ENCODE measurements around the gene MOCOS.

Gene MOCOS

DNA sequence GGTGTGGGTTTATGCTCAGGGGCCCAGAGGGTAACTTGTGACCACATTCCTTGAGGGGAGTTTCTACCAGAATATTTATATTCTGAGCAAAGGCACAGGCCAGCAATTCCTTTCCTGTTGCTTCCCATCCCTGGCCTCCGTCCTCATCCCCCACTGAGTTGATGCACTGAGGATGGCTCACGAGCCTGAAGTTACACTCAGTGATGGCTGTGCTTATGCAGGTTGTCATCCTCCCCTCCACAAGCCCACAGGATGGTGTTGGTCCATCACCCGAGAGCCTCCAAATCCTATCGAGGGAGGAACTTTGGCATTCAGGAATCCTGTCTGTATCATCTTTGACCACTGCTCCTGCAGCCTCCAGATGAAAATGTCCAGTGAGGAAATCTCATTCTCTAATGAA lies 81.9 kb downstream of the MOCOS start:
- DNase-seq (ENCODE audit: extremely low read depth in 1 of 2, low read depth in 1 of 2), result no peak

DNA sequence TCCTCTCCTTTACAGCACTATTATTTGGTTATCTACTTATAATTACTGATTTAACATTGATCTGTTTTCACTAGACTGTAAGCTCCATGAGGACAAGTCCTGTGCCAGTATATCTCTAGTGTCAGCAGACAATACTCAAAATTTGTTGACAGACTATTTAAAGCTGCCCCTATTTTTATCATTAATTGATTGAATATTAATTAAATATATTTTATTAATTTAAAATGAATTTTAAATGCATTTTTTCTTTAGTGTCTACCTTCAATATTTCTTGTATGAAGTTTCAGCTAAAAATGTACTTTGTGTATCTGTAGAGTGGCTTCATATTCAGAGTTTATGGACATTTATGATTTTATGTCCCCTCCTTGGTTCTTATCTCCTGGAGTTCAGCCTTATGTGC lies 83.9 kb downstream of the MOCOS start:
- DNase-seq (ENCODE audit: extremely low read depth in 1 of 2, low read depth in 1 of 2), result no peak

GRCh38 chr18:36273347-36273746 lies 86.0 kb downstream of the MOCOS start:
- no peak for DNase-seq (ENCODE audit: extremely low read depth in 1 of 2, low read depth in 1 of 2)

- DNase-seq (ENCODE audit: extremely low read depth in 1 of 2, low read depth in 1 of 2), result no peak
Measured at GRCh38 chr18:36274083-36274715, 86.9 kb downstream of the MOCOS start.

DNA sequence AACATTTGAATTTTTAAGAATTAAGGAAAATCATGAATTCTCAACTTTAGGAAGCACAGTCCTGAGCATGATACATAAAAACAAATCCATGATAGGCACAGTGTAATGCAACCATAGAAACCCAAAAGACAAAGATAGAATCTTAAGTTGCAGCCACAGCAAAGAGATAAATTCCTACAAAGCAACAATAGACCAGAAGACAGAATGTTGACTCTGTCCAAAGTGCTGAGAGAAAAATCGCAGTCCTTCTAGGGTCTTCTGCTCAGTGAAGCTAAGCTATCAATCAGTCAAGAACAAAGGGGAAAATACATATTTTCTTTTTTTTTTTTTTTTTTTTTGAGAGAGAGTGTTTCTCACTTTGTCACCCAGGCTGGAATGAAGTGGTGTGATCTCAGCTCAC lies 88.3 kb downstream of the MOCOS start:
- DNase-seq (ENCODE audit: extremely low read depth in 1 of 2, low read depth in 1 of 2), result no peak

DNA sequence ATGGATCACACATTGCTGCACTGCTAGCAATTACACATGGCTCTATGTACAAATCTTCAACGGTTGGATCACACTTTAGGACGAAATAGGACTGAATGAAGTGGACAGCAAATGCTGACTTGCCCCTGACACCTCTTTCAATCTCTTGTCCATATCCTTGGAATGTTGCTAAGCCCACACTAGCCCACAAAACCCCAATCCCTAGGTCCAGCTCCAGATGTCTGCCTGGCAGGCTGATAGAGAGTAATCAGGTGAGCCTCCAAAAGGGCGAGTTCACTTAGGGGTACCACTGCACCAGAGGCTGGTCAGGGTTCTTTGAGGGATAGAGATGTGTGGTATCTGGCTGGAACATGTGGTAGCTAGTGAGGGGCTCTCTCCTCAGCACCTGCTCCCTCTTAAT lies 91.7 kb downstream of the MOCOS start:
- DNase-seq (ENCODE audit: extremely low read depth in 1 of 2, low read depth in 1 of 2), result no peak

DNA sequence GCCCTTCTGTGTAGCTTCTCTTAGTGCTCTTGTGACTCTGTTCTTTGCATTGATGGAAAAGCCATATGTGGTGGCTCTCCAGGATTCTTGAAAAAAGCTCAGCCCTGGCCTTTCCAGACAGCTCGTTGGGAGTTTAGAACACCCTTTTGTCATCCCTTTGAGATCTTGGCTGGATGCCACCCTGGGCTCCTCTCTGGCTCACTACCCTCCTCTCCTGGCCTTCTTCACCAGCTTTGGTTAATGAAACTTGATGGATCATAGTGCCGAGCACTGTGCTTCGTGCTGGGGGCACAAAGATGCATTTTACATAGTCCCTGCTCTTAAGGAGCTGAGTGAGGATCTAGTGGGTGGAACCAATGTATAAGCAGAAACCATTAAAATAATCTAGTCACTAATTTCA lies 94.6 kb downstream of the MOCOS start:
- DNase-seq (ENCODE audit: extremely low read depth in 1 of 2, low read depth in 1 of 2), result no peak

GRCh38 chr18:36283448-36283847 lies 96.2 kb downstream of the MOCOS start:
- no peak for DNase-seq (ENCODE audit: extremely low read depth in 1 of 2, low read depth in 1 of 2)

- DNase-seq (ENCODE audit: extremely low read depth in 1 of 2, low read depth in 1 of 2), result no peak
Measured at GRCh38 chr18:36284268-36284667, 97.0 kb downstream of the MOCOS start.

DNA sequence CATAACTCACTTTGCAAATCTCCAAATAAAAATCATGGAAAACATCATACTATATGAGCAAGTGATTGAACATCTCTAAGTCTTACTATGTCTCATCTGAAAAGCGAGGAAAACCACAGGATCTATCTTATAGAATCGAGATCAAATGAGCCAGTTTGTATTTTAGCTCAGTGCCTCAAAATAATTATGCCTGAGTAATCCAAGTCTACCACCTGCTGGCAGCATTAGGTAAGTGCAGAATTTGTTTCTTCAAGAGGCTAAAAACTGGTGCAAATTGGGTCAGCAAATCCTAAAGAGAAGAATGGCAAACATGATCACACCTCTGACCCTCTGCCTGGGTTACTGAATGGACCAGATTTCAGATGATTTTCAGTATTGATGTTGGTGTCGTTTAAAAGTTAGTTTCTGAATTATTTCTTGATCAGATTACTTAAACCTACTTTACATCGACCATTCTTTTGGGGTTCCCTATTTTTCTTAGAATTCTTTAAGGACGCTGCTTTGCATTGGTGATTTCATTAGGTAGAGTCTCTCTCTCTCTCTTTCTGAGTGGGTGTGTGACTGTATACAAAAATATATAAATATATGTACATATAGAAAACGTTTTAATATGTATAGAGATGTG lies 97.5 kb downstream of the MOCOS start:
- DNase-seq (ENCODE audit: extremely low read depth in 1 of 2, low read depth in 1 of 2), result peak in 1 of 2 donors; percentile 11

DNA sequence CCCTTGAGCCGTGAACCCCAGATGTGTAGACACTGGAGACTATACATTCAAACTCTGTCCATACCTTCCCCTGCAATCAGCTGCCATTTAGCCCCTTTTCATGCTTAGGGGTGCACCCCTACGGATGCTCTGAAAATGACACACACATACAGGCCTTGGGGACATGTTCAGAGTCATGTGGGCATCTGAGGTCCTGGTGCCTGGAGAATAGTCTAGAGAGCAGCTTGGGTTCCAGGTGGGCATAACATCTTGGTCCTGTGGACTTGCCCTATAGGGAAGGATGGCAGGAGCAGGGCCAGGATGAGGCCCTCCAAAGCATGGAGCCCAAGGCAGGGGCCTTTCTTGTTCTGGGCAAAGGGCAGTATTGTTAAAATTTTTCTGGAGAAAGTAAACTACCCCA lies 100.4 kb downstream of the MOCOS start:
- DNase-seq (ENCODE audit: extremely low read depth in 1 of 2, low read depth in 1 of 2), result no peak

DNA sequence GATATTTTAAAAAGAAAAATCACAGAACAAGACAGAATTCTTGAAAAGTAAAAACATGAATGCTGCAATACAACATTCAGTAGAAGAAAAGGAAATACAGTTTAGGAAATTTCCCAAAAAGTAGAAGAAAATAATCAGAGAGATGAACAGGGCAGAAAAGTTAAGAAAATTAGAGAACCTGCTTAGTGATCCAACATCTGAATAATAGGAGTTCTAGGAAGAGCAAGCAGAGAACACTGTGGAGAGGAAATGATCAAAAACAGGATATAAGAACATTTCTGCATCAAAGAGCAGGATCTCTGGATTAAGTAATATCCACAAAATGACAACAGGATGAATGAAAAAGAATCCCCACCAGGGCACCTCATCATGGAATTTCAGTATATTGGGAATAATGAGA lies 101.4 kb downstream of the MOCOS start:
- DNase-seq (ENCODE audit: extremely low read depth in 1 of 2, low read depth in 1 of 2), result no peak

GRCh38 chr18:36294031-36294430 lies 106.7 kb downstream of the MOCOS start:
- no peak for DNase-seq (ENCODE audit: extremely low read depth in 1 of 2, low read depth in 1 of 2)

DNA sequence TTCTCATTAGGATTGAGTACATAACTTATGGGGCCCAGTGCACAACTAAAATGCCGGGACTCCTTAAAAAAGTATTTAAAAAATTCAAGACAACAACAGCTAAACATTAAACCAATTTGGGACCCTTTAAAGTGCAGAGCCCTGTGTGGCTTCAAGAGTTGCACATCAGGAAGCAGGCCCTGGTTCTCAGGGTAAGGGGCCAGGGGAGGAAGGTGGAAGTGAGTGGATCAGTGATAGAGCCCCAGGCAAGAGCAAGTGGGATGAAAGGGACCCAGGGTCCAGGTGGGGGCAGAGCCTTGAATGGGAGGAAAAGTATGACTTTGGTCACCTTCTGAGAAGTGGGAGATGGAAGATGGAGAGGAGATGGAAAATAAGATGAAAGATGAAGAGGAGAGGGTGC lies 107.9 kb downstream of the MOCOS start:
- DNase-seq (ENCODE audit: extremely low read depth in 1 of 2, low read depth in 1 of 2), result no peak

DNA sequence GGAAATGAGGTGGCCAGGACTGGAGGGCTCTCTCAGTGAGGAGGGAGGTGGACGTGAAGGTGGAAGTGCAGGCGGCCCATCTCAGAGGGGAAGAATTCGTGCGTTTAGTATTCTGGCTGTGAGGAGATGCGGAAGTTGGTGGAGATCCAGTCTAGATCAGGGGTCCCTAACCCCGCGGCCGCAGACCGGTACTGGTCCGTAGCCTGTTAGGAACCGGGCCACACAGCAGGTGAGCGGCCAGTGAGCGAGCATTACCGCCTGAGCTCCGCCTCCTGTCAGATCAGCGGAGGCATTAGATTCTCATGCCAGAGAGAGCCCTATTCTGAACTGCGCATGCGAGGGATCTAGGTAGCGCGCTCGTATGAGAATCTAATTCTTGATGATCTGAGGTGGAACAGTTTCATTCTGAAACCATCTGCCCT lies 108.6 kb downstream of the MOCOS start:
- DNase-seq (ENCODE audit: extremely low read depth in 1 of 2, low read depth in 1 of 2), result no peak

- no peak for DNase-seq (ENCODE audit: extremely low read depth in 1 of 2, low read depth in 1 of 2)
Measured at GRCh38 chr18:36296650-36297416, 109.5 kb downstream of the MOCOS start.

GRCh38 chr18:36297417-36298125 lies 110.3 kb downstream of the MOCOS start, which contains the start of gene FHOD3:
Gene FHOD3 (plus strand): TSS chr18:36297713. CDS start chr18:36297836, 123 bp downstream.
- DNase-seq (ENCODE audit: extremely low read depth in 1 of 2, low read depth in 1 of 2), result no peak

DNA sequence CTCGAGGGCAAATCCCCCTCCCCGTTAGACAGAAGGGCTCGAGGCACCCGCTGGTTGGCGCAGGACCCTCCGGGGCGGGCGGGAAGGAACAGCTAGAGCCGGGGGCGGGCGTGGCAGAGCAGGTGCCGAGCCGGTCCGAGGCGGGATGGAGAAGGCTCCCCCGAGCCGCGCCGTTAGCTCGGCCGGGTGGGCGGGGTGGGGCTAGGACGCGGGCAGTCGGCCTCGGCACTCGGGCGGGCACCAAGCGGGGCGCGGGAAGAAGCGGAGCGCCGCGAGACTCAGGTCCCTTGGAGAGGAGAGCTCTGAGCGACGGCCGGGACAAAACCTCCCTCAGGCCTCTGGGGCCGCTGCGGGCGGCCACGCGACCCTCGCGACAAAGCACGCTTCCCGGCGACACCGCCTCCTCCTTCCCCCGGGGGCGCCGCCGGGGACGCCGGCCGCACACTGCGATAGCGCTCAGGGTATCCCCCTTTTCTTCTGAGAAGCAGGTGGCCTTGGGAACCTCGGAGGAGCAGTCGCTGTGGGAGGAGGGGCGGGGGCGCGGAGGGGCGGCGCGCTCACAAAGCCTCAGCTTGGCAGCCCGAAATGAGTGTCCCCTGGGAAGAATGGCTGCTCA lies 110.9 kb downstream of the MOCOS start:
- no peak for DNase-seq (ENCODE audit: extremely low read depth in 1 of 2, low read depth in 1 of 2)

- no peak for DNase-seq (ENCODE audit: extremely low read depth in 1 of 2, low read depth in 1 of 2)
Measured at GRCh38 chr18:36299015-36299414, 111.7 kb downstream of the MOCOS start.

DNA sequence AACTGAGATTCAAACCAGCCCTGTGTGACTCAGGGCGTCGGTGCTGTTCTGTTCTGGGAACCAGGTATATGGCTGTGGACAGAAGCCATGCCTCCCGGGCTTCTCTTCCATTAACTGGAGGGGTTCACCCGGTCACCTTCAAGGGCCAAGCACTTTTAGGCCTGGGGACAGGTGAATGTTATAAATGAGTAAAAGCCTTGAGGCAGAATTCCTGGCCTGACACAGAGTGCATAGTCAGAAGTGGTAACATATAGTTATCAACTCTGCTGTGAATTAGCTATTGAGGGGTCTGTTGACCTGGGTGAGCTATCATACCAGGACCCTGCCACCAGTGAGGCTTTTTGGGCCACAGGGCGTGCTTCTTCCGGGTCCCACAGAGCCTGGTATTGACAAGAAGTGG lies 112.9 kb downstream of the MOCOS start:
- DNase-seq (ENCODE audit: extremely low read depth in 1 of 2, low read depth in 1 of 2), result no peak

GRCh38 chr18:36301884-36302283 lies 114.6 kb downstream of the MOCOS start:
- no peak for DNase-seq (ENCODE audit: extremely low read depth in 1 of 2, low read depth in 1 of 2)
